22Rv1 (cell line): ENCODE measurements around the gene TCHP.

ENCODE experiments used
- CTCF ChIP-seq: fragments of 450-650 bp; IDR thresholded peaks from 2 replicates; pipeline ENCODE4 v1.5.1; 2017; ENCODE audit warnings: mild to moderate bottlenecking
- ZFX ChIP-seq: fragments of 450-650 bp; IDR thresholded peaks from 2 replicates; pipeline ENCODE4 v1.6.1; 2017; ENCODE audit warnings: antibody characterized with exemption, borderline replicate concordance

- TF ChIP-seq CTCF: no peak
- TF ChIP-seq ZFX: no peak
These were observed 20.6 kb upstream of the TCHP start for GRCh38 chr12:109879351-109880042.
